HEK293T (cell line): ENCODE results near the gene NDUFAF2.

Experiments used
- CTCF ChIA-PET: fragments of 350-600 bp; formaldehyde crosslinking; extraction: SDS; loops from one replicate; lab custom pipeline; 2021; ENCODE audit warnings: antibody characterized with exemption, inconsistent platforms; lab: Yijun Ruan, JAX
- POLR2A ChIA-PET: fragments of 350-600 bp; formaldehyde crosslinking; extraction: SDS; loops from one replicate; lab custom pipeline; 2020; ENCODE audit warnings: antibody characterized with exemption, inconsistent platforms; lab: Yijun Ruan, JAX
- DNase-seq: peaks from one replicate; pipeline ENCODE4 v3.0.0; 2012; ENCODE audit warnings: mixed read lengths; ENCODE audit errors: extremely low spot score
- ARNT ChIP-seq: fragments of 450-650 bp; IDR thresholded peaks from 2 replicates; pipeline ENCODE4 v1.6.1; 2017; ENCODE audit warnings: mild to moderate bottlenecking
- BHLHE40 ChIP-seq: fragments of 450-650 bp; IDR thresholded peaks from 2 replicates; pipeline ENCODE4 v1.6.1; 2016; ENCODE audit warnings: mild to moderate bottlenecking, moderate library complexity, borderline replicate concordance
- CTBP1 ChIP-seq: fragments of 450-650 bp; IDR thresholded peaks from 2 replicates; pipeline ENCODE4 v1.6.1; 2016; ENCODE audit warnings: borderline replicate concordance
- ELF4 ChIP-seq: fragments of 450-650 bp; IDR thresholded peaks from 2 replicates; pipeline ENCODE4 v1.6.1; 2017; ENCODE audit warnings: antibody characterized with exemption
- FOXA1 ChIP-seq: fragments of 450-650 bp; IDR thresholded peaks from 2 replicates; pipeline ENCODE4 v1.6.1; 2016; ENCODE audit warnings: mild to moderate bottlenecking
- FOXK2 ChIP-seq: fragments of 450-650 bp; IDR thresholded peaks from 2 replicates; pipeline ENCODE4 v1.6.1; 2016; ENCODE audit warnings: mild to moderate bottlenecking
- FOXM1 ChIP-seq: fragments of 450-650 bp; IDR thresholded peaks from 2 replicates; pipeline ENCODE4 v1.6.1; 2017; ENCODE audit warnings: mild to moderate bottlenecking, borderline replicate concordance
- HDGF ChIP-seq: fragments of 450-650 bp; IDR thresholded peaks from 2 replicates; pipeline ENCODE4 v1.6.1; 2017; ENCODE audit warnings: antibody characterized with exemption, borderline replicate concordance
- L3MBTL2 ChIP-seq: fragments of 450-650 bp; conservative IDR thresholded peaks from 2 replicates; pipeline ENCODE4 v1.6.1; 2016; ENCODE audit warnings: mild to moderate bottlenecking
- LEF1 ChIP-seq: fragments of 450-650 bp; IDR thresholded peaks from 2 replicates; pipeline ENCODE4 v1.6.1; 2017; ENCODE audit warnings: mild to moderate bottlenecking, borderline replicate concordance
- NFRKB ChIP-seq: fragments of 450-650 bp; IDR thresholded peaks from 2 replicates; pipeline ENCODE4 v1.6.1; 2016; ENCODE audit warnings: mild to moderate bottlenecking, moderate library complexity
- PKNOX1 ChIP-seq: fragments of 450-650 bp; IDR thresholded peaks from 2 replicates; pipeline ENCODE4 v1.6.1; 2016
- SP1 ChIP-seq: fragments of 450-650 bp; IDR thresholded peaks from 2 replicates; pipeline ENCODE4 v1.6.1; 2017
- SUZ12 ChIP-seq: fragments of 450-650 bp; IDR thresholded peaks from 2 replicates; pipeline ENCODE4 v1.6.1; 2016; ENCODE audit warnings: mild to moderate bottlenecking
- TARDBP ChIP-seq: fragments of 450-650 bp; IDR thresholded peaks from 2 replicates; pipeline ENCODE4 v1.6.1; 2016
- ZNF384 ChIP-seq: fragments of 450-650 bp; IDR thresholded peaks from 2 replicates; pipeline ENCODE4 v1.6.1; 2016

NDUFAF2 gene

GRCh38 chr5:61010467-61011454 lies 65.8 kb downstream of the NDUFAF2 start:
- ChIA-PET POLR2A (no interaction called here), CTCF (no interaction called here)
- peak; percentile 7 for DNase-seq
- TF ChIP-seq FOXA1 (no peak), LEF1 (no peak), SP1 (no peak), BHLHE40 (no peak), FOXM1 (no peak), CTBP1 (no peak), NFRKB (no peak), ZNF384 (no peak), ELF4 (no peak), TARDBP (no peak)

DNA sequence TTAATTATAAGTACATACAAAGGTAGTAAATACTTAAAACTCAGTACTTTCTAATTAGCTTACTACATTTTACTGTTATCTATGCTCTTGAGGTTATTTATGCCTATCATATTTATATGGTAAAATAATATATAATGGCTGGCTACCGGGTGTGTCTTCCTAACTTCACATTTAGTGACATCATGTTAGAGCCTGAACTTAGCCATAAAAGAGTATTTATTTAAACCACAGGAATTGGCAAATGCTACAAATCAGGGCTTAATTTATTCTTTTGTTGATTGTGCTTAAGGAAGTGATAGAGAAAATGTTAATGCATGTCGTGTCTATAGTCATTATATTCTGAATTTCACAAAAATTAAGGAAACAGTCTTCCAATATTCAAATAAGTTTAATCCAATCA lies 73.1 kb downstream of the NDUFAF2 start:
- DNase-seq: no peak
- TF ChIP-seq BHLHE40 (no peak), FOXK2 (no peak), ZNF384 (no peak), SP1 (no peak), CTBP1 (no peak), ARNT (no peak), NFRKB (no peak), HDGF (no peak), PKNOX1 (no peak), FOXM1 (no peak), L3MBTL2 (no peak), FOXA1 (no peak), ELF4 (no peak), TARDBP (no peak)
- POLR2A ChIA-PET: no interaction called here
- CTCF ChIA-PET: no interaction called here

DNA sequence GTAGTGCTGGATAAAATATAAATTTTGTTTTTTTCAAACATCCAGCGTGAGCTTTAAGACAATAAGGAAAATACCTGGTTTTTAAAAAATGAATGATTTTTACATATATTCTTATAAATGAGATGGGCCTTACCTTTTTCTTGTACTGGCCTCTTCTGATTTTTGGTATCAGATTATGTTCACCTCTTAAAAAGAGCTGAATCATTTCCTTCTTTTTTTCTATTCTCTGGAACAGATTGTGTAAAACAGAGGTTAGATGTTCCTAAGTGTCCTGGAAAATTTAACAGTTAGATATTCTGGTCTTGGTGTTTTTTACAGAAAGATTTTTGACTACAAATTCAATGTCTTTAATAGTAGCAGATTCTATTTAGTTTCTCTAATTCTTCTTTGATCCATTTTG lies 74.6 kb downstream of the NDUFAF2 start:
- ChIA-PET POLR2A (no interaction called here), CTCF (no interaction called here)
- no peak for TF ChIP-seq CTBP1
- no peak for DNase-seq

DNA sequence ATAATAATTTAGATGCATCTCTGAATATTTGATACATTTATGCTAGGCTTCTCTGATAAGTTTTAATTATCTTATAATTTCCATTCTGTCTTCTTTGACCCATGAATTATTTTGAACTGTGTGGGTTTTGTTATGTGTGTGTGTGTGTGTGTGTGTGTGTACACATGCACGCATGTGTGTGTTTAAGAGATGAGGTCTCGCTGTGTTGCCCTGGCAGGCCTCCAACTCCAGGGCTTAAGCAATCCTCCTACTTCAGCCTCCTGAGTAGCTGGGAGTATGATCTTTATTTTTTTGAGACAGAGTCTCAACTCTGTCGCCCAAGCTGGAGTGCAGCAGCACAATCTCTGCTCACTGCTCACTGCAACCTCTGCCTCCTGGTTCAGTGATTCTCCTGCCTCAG lies 75.4 kb downstream of the NDUFAF2 start:
- TF ChIP-seq SP1: no peak
- TF ChIP-seq HDGF: no peak
- no peak for TF ChIP-seq BHLHE40
- TF ChIP-seq TARDBP: no peak
- no peak for TF ChIP-seq SUZ12
- no peak for TF ChIP-seq PKNOX1
- TF ChIP-seq ELF4: no peak
- no peak for TF ChIP-seq FOXA1
- no peak for TF ChIP-seq LEF1
- TF ChIP-seq ARNT: no peak
- no peak for TF ChIP-seq L3MBTL2
- no peak for DNase-seq
- ChIA-PET POLR2A (no interaction called here), CTCF (no interaction called here)

DNA sequence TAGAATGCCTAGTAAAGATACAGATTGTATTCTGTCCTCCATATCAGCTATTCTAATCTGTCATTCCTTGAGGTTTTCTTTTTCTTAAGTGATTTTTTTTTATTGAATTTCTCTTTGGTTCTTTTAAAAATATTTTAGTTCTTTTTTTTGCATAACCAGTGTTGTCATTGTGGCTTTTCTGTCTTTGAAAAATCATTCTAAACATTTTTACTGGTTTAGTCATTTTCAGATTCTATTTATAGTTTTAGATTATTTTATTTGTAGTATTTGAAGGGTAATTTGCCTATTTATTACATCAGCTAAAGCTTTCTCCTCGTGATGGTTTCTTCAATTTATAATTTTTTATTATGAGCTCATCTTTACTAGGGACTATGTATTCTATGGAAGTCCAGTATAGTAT lies 78.1 kb downstream of the NDUFAF2 start:
- no peak for TF ChIP-seq HDGF
- no peak for TF ChIP-seq SP1
- TF ChIP-seq ZNF384: no peak
- no peak for TF ChIP-seq LEF1
- no peak for TF ChIP-seq FOXK2
- TF ChIP-seq FOXM1: no peak
- no peak for TF ChIP-seq L3MBTL2
- TF ChIP-seq PKNOX1: no peak
- no peak for TF ChIP-seq CTBP1
- TF ChIP-seq NFRKB: no peak
- no peak for TF ChIP-seq ELF4
- no peak for TF ChIP-seq ARNT
- no peak for TF ChIP-seq BHLHE40
- CTCF ChIA-PET: no interaction called here
- POLR2A ChIA-PET: no interaction called here
- no peak for DNase-seq

DNA sequence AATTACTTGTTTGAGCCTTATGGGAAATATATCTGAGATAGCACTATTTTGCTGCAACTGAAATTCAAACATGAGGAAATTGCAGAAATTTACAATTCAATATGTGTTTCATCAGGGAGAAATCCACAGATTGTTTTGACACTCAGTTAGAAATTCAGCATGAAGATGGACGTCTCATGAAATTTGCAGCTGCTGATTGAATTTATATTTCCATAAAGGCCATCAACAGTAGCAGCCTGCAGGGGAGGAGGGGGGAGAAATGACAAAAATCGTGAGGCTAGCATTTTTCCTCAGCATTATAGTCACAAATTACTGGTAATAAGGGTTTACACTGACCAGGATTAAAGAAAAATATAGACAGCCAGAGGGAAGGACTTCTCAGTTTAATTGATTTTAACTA lies 81.0 kb downstream of the NDUFAF2 start:
- ChIA-PET CTCF (no interaction called here), POLR2A (no interaction called here)
- TF ChIP-seq FOXA1 (no peak), FOXK2 (no peak)
- no peak for DNase-seq
